NCI-H82 treated with DMSO at 0.1 percent for 48 hours (cell line): ENCODE data around the gene SHANK3.

ENCODE experiments used
- DNase-seq: peaks from one replicate; lab custom pipeline; 2025; ENCODE audit not compliant: unreplicated experiment; lab: John Stamatoyannopoulos, UW

SHANK3 gene

GRCh38 chr22:50677493-50678217 is 5.0 kb downstream of the SHANK3 start:
- DNase-seq = no peak

DNA sequence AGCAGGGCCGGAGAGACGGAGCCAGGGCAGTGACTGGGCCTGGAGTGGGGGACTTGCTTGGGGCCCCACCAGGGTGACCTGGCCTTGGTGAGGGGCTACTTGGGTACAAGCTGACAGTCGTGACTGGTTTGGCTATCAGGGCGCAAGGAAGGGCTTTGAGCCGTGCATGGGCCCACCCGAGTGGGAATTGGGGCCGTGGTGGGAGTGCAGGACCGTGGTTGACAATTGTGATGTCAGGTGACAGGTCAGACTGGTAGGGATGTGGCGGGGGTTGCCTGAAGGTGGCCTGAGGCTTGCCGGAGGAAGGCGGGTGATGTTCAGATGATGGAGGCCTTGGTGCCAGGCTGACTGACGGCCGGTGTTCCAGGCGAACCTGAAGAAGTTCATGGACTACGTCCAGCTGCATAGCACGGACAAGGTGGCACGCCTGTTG is 5.6 kb downstream of the SHANK3 start:
- DNase-seq = no peak

GRCh38 chr22:50678651-50679521 is 6.3 kb downstream of the SHANK3 start:
- DNase-seq = no peak

DNA sequence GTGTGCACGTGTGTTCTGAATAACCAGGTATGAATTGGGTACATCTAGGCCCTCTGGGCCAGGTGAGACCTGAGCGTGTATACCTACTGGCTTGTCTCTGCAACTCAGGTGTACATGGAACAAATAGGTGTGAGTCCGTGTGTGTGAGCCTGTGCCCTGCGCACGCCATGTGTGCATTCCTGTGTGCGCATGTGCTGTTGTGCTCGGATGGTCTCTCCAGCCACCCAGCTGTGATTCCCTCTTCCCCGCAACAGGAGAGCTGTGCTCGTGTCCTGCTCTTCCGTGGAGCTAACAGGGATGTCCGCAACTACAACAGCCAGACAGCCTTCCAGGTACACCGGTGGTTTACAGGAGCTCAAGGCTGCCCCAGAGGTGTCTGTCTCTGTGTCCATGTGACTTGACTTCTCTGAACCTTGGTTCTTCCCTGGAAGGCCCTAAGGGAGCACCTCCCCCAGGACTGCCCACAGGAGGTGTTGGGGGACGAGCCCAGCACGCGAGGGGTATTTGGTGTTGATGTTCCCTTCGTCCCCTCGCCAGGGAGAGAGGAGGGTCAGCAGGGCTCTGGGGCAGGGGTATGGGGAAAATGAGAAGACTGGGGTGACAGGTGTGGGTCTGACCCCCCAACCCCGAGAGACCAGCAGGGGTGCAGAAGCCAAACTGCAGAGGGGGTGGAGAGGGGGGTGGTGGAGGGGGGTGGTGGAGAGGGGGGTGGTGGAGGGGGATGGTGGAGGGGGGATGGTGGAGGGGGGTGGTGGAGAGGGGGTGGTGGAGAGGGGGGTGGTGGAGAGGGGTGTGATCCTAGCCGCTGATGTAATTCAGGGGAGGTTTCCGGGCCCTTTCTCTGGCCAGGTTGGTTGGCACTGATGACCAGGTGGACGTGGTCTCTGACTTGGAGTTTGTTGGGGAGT is 10.7 kb downstream of the SHANK3 start:
- no peak for DNase-seq

GRCh38 chr22:50683994-50684371 is 11.4 kb downstream of the SHANK3 start:
- DNase-seq = no peak

- DNase-seq = no peak
Measured at GRCh38 chr22:50684501-50684900, 11.9 kb downstream of the SHANK3 start.

DNA sequence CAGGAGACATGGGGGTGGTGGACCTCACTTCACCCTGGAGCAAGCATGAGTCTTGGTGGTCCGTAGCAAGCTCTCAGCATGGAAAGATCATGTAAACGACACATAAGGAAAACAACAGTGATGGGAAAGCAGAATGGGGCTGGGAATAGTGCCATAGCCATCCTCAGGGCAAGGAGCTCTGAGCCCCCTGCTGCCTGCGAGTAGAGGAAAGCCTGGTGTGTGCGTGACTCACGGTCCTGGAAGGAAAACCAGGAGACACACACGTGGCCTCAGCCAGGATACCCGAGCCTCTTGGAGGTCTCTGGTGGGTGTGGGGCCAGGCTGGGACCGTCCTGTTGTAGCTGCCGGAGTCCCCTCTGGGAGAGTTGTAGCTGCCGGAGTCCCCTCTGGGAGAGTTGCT is 12.4 kb downstream of the SHANK3 start:
- DNase-seq = no peak

DNA sequence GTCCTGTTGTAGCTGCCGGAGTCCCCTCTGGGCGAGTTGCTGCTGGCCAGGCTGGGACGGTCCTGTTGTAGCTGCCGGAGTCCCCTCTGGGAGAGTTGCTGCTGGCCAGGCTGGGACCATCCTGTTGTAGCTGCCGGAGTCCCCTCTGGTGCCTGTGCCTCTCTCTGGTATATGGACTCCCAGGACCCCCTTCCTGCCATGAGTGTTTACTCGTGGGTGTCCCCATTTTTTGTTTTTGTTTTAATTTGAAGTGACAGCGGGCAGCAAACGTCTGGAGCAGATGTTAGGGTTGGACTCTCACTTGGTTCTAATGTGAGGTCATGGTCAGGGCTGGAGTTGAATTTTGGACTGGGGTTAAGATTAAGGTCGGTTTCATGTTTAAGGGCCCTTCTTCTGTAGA is 14.2 kb downstream of the SHANK3 start:
- DNase-seq = no peak

DNA sequence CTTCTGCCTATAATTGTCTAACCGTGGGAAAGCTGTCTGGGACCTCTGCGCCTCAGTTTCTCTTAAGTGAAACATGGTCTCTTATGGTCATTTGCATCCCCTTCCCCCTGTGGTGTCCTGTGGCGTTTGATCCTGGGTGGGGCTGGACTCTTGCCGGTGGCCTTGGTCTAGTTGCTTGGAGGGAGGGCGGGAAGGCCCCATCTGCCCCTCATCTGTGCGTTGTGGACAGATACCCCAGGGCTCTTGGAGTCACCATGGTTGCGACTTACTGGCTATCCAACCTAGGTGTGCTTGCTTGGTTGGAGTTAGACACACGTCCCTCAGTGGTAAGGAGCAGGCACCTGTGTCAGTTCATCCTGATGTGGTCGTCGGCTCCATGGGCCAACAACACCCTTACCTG is 15.2 kb downstream of the SHANK3 start:
- DNase-seq = no peak

DNA sequence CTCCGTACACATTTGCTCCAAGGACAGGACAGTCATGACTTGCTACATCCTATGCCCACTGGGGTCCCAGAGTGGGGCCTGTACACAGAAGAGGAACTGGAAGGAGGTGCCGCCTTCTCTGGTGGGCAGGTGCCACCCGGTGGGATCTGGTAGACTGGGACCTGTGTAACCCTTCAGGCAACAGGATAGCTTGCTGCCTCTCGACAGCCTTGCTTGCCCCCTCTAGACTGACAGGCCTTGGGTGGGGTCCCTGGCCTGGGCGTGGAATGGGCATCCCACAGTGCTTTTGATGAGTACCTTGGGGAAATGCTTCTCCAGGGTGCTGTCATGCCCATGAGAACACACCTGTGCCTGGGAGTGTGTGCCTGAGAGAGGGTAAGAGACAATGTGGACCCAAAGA is 15.8 kb downstream of the SHANK3 start:
- no peak for DNase-seq

- no peak for DNase-seq
Measured at GRCh38 chr22:50691521-50691920, 18.9 kb downstream of the SHANK3 start.

- DNase-seq = no peak
Measured at GRCh38 chr22:50693462-50693861, 20.8 kb downstream of the SHANK3 start.

- DNase-seq = no peak
Measured at GRCh38 chr22:50694099-50694605, 21.5 kb downstream of the SHANK3 start.

GRCh38 chr22:50694766-50695420 is 22.3 kb downstream of the SHANK3 start:
- no peak for DNase-seq

DNA sequence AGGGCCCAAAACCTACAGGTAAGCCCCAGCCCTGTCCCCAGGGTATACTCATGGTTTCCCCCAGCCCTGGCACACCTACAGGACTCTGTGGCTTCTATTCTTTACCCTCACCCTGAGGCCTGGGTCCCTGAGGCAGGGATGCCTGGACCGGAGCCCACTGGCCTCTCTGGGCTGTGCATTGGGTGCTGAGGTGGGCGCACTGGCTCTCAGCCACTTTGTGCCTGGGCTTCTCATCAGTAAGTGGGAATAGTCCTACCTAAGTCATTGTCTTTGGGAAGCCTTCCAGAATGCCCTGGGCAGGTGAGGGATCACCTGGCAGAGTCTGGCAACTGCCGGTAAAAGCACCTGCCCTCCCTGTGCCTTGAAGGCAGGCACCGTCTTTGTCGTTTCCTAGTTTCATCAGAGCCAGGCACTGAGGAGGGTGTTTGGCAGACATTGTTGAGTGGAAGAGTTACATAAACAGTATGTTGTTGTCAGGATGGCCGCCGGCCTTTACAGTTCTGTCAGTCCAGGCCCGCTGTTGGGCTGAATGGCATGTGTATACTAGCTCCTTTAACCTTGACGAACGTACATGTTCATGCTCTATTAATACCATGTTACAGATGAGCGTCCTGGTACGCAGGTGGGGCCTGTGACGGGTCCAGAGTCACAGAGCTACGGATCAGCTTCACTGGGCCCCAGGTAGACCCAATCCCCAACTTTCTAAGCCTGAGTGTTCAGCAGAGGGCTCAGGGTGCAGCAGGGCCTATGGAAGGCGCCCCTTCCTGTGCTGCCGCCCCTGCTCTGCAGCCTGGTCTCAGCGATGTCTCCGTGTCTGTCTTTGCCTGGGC is 23.0 kb downstream of the SHANK3 start:
- no peak for DNase-seq

DNA sequence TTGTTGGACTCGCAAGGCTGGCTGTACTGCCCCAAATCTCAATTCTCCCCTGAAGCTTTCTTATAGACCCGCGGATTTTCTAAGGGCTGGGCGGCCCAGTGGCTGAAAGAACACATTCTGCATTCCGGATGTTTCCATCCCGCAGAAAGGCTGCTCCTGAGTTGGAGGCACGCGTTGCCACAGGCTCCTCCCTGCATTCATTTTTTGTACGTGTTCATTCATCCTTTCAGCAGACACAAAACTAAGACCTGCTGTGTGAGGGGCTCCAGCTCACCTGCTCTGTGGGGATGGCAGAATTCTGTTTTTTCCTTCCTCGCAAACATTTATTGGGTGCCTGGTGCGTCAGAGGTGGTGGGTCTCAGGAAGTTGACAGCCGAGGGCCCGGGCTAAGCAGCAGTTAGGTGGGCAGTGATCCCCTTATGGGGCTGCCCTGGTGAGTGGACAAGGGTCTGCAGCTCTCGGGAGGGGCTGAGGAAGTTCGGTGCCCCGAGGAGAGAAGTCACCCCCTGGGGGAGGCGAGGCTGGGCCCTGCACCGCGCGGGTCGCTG is 23.7 kb downstream of the SHANK3 start:
- no peak for DNase-seq

DNA sequence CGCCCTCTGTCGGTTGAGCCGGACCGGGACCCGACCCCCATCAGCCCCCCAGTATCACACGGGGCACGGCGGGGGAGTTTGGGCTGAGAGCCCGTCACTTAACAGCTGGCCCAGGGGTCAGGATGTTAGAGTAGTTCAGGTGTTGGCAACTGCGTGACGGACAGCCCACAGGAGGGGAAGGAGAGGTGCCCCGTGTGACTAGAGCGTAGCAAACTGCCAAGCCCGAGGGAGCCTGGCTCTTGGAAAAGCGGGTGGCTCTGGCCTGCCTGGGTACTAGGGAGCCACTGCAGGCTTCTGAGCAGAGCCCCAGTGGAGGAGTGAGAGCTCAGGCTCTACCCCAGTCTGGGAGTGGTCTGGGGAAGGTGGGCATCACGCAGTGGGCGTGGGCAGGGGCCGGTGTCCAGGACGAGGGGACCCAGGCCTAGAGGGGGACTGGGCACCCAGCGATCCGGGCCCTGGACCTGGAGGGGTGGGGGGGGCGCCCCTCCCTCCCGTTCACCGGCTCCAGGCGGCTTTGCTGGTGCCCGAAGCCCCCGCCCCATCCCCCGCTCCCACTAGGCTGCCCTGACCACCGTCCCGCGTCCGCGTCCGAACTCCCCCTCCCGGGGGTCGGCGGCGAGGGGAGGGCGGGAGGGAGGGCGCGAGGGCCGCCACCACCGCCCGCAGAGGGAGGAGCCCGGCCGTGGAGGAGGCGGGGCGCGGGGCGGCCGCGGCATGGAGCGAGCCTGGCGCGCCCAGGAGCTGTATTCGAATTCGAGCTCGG is 24.4 kb downstream of the SHANK3 start:
- DNase-seq = no peak

DNA sequence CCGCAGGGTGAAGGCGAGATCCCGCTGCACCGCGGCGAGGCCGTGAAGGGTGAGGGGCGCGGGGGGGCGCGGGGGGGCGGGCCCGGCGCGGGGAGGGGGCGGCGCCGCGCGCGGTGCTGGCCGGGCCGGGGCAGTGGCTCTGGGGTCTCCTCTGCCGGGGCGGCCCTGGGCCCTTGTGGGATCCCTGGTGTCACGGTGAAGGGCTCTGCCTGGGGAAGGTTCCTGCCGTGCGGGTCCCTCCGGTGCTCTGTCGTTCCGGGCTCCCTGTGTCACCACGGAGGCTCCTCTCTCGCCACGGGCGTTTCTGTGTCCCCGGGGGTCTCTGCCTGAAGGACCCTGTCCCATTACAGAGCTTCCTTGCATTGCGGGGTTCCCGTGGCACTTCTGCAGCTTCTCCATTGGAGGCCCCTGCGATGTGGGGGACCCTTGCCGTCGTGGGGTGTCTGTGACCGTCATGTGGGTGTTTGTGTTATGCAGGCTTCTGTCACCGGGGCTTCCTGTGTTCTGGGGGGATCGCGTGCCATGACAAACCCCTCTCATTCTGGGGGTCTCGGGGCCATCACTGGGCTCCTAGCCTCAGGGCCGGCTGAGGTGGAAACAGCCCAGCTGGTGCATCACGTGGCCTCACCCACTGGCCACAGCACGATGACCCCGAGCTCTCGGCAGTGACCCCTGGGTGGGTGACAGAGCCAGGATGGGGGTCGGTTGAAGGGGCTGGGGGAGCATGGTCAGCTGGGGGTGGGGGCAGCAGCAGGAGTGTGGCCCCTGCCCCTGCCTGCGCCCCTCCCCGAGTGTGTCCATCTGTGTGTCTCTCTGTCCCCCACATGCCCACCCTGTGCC is 25.3 kb downstream of the SHANK3 start:
- DNase-seq = no peak
